SH-SY5Y (cell line): ENCODE data around the gene MACROD2.

Experiments used
- GATA2 ChIP-seq: IDR thresholded peaks from 2 replicates; pipeline ENCODE4 v1.6.1; 2011; ENCODE audit warnings: mild to moderate bottlenecking, low read depth, low read length
- GATA3 ChIP-seq: IDR thresholded peaks from 2 replicates; pipeline ENCODE4 v1.6.1; 2011; ENCODE audit warnings: low read depth, mild to moderate bottlenecking, low read length, moderate library complexity

DNA sequence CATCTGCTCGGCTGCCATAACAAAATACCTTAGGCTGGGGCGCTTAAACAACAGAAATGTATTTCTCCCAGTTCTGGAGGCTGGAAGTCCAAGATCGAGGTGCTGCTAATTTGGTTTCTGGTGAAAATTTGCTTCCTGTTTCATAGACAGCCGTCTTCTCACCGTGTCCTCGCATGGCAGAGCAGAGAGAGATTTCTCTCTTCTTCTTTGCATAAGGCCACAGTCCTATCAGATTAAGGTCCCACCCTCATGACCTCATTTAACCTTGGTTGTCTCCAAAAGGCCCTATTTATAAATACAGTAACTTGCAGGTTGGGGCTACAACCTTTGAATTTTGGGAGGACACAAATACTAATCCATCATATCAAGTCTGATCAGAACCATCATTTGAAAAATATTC lies 2033.6 kb downstream of the MACROD2 start:
- no peak for TF ChIP-seq GATA2
- no peak for TF ChIP-seq GATA3
